ENCODE results near the gene TUBA4A.

- TF ChIP-seq POLR2A (IDR thresholded peaks at IDR 0.05; ENCODE audit: low read depth, low read length) (no peak), POLR2AphosphoS5 (IDR thresholded peaks at IDR 0.05; ENCODE audit: low read depth, low read length) (no peak), TAF1 (IDR thresholded peaks at IDR 0.05; ENCODE audit: low read depth, low read length) (no peak)
Observed at GRCh38 chr2:219291394-219291793, 37.7 kb upstream of the TUBA4A start.

Measured in GM12891 (cell line).